CD4-positive, alpha-beta T cell treated with Interleukin-4 for 1 hour (primary cell): ENCODE results near the gene IGF2.

Experiments used
- DNase-seq, 2 donors: peaks; one replicate each; pipeline ENCODE4 v3.0.0-alpha.2; 2020 to 2022

The IGF2 gene

DNA sequence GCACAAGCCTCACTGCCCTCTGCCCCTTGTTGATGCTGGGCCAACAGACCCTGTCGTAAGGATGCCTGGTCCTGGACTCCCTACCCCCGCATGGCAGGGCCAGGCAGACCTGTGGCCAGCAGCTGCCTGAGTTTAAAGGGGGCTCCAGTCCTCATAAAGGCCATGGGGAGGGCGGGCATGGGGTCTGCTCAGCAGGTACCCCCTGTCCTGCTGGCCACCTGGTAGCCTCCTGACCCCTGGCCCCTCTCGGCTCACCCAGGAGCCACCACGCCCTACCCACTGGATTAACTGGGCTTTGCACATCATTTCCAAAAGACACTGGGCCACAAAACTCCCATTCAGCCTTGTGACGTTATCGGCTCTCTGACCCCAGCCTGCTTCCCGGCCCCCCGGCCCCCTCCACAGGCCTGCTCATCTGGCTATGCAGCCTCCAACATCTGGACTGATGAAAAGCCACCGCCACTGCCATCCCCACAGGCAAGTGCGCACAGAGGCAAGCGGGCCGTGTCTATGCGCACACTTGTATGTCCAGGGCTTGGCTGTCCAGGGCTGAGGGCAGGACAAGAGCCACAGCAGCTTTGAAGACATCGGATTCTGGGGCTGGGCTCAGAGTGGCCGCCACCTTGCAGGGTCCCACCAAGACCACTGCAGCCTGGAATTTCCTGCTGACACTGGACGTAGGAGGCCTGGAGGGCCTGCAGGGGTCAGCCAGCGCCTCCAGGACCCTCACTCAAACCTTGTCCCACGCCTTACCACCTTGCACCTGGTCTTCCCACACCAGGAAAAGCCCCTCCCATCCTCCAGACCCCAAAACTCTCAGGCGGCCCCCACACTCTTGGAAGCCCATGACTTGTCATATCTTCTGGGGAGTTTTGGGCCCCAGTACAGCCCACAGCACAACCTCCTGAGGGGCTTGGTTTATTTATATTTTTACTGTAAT is 48.7 kb downstream of the IGF2 start:
- DNase-seq: peak in 1 of 2 donors; percentile 4

DNA sequence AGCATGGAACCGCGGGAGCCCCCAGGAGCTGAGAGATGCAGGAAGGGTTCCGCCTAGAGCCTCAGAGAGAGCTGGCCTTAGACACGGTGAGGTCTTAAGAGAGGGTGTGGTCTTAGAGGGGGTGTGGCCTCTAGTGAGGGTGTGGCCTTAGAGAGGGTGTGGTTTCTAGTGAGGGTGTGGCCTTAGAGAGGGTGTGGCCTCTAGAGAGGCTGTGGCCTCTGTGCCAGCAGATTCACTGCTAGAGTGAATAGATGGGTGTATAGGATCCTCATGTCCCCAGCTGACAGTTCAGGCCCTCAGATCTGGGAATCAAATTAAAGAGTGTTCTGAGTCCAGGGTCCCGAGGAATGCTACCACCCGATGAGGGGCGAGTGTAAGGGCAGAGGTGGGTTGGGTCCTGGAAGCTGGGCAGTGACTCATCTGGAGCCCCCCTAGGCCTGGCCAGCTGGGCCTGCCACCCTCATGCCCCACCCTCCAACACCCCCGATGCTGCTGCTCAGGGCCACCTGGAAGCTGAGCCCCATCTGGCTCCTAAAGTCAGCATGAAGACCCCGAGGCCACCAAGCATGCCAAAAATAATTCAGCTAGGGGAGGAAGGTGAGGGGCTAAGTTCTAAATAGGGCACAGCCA is 49.5 kb downstream of the IGF2 start:
- peak; percentile 18 to 20 for DNase-seq

GRCh38 chr11:2088746-2089535 is 50.2 kb downstream of the IGF2 start:
- no peak for DNase-seq

GRCh38 chr11:2088284-2088683 is 50.9 kb downstream of the IGF2 start:
- no peak for DNase-seq

GRCh38 chr11:2086239-2087040 is 52.7 kb downstream of the IGF2 start:
- DNase-seq: no peak

GRCh38 chr11:2085251-2086066 is 53.7 kb downstream of the IGF2 start:
- DNase-seq: peak in 1 of 2 donors; percentile 5

DNA sequence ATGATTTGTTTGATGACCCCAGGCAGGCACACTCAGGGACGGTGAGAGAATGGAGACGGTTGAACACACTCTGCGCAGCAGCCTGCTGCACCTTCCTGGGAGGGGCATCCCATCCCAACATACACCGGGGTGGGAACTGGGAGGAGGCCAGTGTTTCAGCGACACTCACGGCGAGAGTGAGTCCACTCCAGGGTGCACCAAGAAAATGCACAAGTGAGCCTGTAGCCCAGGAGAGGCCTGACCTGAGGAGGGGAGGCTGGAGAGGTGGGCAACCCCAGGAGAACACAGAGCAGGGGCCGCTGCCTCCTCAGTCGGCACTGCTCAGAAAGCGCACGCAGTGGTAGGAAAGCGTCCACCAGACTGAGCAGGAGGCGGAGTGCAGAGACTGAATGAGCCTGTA is 54.5 kb downstream of the IGF2 start:
- peak in 1 of 2 donors; percentile 11 for DNase-seq
